Thyroid gland (tissue), 4 donors: ENCODE measurements around the gene PSME4.

Experiments used
- CTCF ChIP-seq, 6 experiments: fragments of 200-600 bp in 3 of 6; fragments of 450-650 bp in 3 of 6; sonication (generic) in 3 of 6; IDR thresholded peaks; one replicate each; pipeline ENCODE4 v1.5.1; 2016 to 2019; ENCODE audit warnings: antibody characterized with exemption in 6 of 6, mild to moderate bottlenecking in 2 of 6, inconsistent platforms in 1 of 6, moderate library complexity in 1 of 6
- POLR2A ChIP-seq, 2 donors: fragments of 450-650 bp; IDR thresholded peaks; one replicate each; pipeline ENCODE4 v1.6.1; 2017; ENCODE audit warnings: antibody characterized with exemption in 2 of 2, mild to moderate bottlenecking in 2 of 2, moderate library complexity in 1 of 2

GRCh38 chr2:53828331-53828730 lies 142.5 kb downstream of the PSME4 start:
- TF ChIP-seq CTCF (IDR thresholded peaks at IDR 0.05): no peak
- TF ChIP-seq POLR2A (IDR thresholded peaks at IDR 0.05): no peak
